K562 (cell line): ENCODE data around the gene SLC25A42. TPM values are rescaled to one million over a fixed set of nuclear protein-coding genes. Genes with fewer than 3 reads are reported as not detected.

ENCODE experiments used
- ATAC-seq: fragments of 200-7000 bp; cut with Tn5 transposase; 3 replicates; pipeline ENCODE4 v1.9.1; 2020; ENCODE audit warnings: moderate library complexity
- BruUV-seq: library from RNA; stranded (reverse); fragments of 400-500 nt; replicated peaks from 2 replicates; lab custom pipeline; 2021; lab: Mats Ljungman, UMichigan
- CTCF ChIA-PET: fragments of 300-600 bp; formaldehyde crosslinking; extraction: SDS; loops from one replicate; lab custom pipeline; 2021; ENCODE audit warnings: low intra/inter-chr PET ratio; lab: Yijun Ruan, JAX
- POLR2A ChIA-PET: fragments of 300-600, 350-650 bp; sonication (Branson Sonifier 250); formaldehyde crosslinking; extraction: SDS; loops from one replicate; lab custom pipeline; 2021; ENCODE audit warnings: antibody characterized with exemption, inconsistent platforms; lab: Yijun Ruan, JAX
- DNase-seq, 4 experiments: peaks; one replicate each; pipeline versions ENCODE4 v3.0.0 to v3.0.0-alpha.2; 2011 to 2018; ENCODE audit warnings: low spot score in 3 of 4, mixed read lengths in 3 of 4; ENCODE audit errors: extremely low read depth in 1 of 4
- FAIRE-seq: peaks from 2 replicates; lab custom pipeline; 2011; peaks lifted over from hg19 to GRCh38; lab: Jason Lieb, UNC
- H2AFZ ChIP-seq: 2 replicates; pipeline ENCODE4 v1.6.0; 2011; ENCODE audit warnings: low read depth, low read length, control low read depth, inconsistent platforms
- H3K27ac ChIP-seq: fragments of 200-600 bp; 3 replicates; pipeline ENCODE4 v1.8.0; 2011; ENCODE audit warnings: low read depth, mild to moderate bottlenecking, control low read depth, inconsistent platforms, low read length, moderate library complexity, mixed read lengths; ENCODE audit errors: extremely low read depth
- H3K27me3 ChIP-seq, 2 experiments: fragments of 300-600 bp in 1 of 2; 2 replicates in 1 of 2; 3 replicates in 1 of 2; pipeline versions ENCODE4 v1.6.0 to v1.8.0; 2011; ENCODE audit warnings: inconsistent platforms in 2 of 2, low read length in 2 of 2, mild to moderate bottlenecking in 1 of 2, mixed read lengths in 1 of 2, moderate library complexity in 1 of 2; ENCODE audit not compliant: control insufficient read depth in 2 of 2, insufficient read depth in 2 of 2
- H3K36me3 ChIP-seq: fragments of 300-600 bp; 3 replicates; pipeline ENCODE4 v1.8.0; 2011; ENCODE audit warnings: mild to moderate bottlenecking, low read length, inconsistent platforms; ENCODE audit not compliant: control insufficient read depth, insufficient read depth
- H3K4me1 ChIP-seq, 2 experiments: fragments of 200-600 bp in 1 of 2; replicated peaks in 1 of 2; 2 replicates in 1 of 2; 3 replicates in 1 of 2; pipeline versions ENCODE4 v1.5.1 to v1.8.0; 2011; ENCODE audit warnings: inconsistent platforms in 2 of 2, low read length in 2 of 2, mild to moderate bottlenecking in 1 of 2, mixed read lengths in 1 of 2, moderate library complexity in 1 of 2; ENCODE audit not compliant: control insufficient read depth in 2 of 2, insufficient read depth in 2 of 2
- H3K4me2 ChIP-seq: 2 replicates; pipeline ENCODE4 v1.6.1; 2011; ENCODE audit warnings: low read length, control low read depth, inconsistent platforms, mixed read lengths; ENCODE audit not compliant: insufficient read depth
- H3K4me3 ChIP-seq: fragments of 200-600 bp; sonication (generic), shearing (Covaris generic); 2 replicates; pipeline ENCODE4 v1.5.1; 2016; ENCODE audit warnings: control low read depth, inconsistent platforms
- H3K79me2 ChIP-seq: fragments of 200-600 bp; 3 replicates; pipeline ENCODE4 v1.8.0; 2011; ENCODE audit warnings: low read length, inconsistent platforms; ENCODE audit not compliant: control insufficient read depth, insufficient read depth
- H3K9ac ChIP-seq, 2 experiments: 2 replicates each; pipeline versions ENCODE4 v1.6.0 to v1.6.1; 2011; ENCODE audit warnings: low read depth in 2 of 2, low read length in 2 of 2, control low read depth in 1 of 2, inconsistent platforms in 1 of 2, mild to moderate bottlenecking in 1 of 2, mixed read lengths in 1 of 2; ENCODE audit not compliant: insufficient read depth in 1 of 2
- H3K9me1 ChIP-seq: one replicate; pipeline ENCODE4 v1.6.0; 2011; ENCODE audit warnings: inconsistent platforms, mild to moderate bottlenecking, low read length, moderate library complexity; ENCODE audit not compliant: control insufficient read depth, insufficient read depth
- H3K9me3 ChIP-seq: replicated peaks from 2 replicates; pipeline ENCODE4 v1.5.1; 2011; ENCODE audit warnings: low read depth, low read length, inconsistent platforms; ENCODE audit not compliant: control insufficient read depth, insufficient read depth
- H4K20me1 ChIP-seq: replicated peaks from 2 replicates; pipeline ENCODE4 v1.6.1; 2011; ENCODE audit warnings: low read length, inconsistent platforms, mixed read lengths; ENCODE audit not compliant: control insufficient read depth, insufficient read depth
- CC2D1A ChIP-seq: fragments of 450-650 bp; IDR thresholded peaks from 2 replicates; pipeline ENCODE4 v1.6.1; 2017; ENCODE audit warnings: mild to moderate bottlenecking
- FOXM1 ChIP-seq, 2 experiments: fragments of 450-650 bp in 1 of 2; sonication (generic) in 1 of 2; formaldehyde crosslinking in 1 of 2; IDR thresholded peaks; 2 replicates each; pipeline versions ENCODE4 v1.6.1 to v1.9.0; 2017 to 2022; ENCODE audit warnings: low read depth in 2 of 2, mild to moderate bottlenecking in 2 of 2, missing genetic modification reagents in 1 of 2, moderate library complexity in 1 of 2
- HMG20A ChIP-seq: fragments of 450-650 bp; formaldehyde crosslinking; conservative IDR thresholded peaks from 2 replicates; pipeline ENCODE4 v1.4.0; 2020; ENCODE audit warnings: mild to moderate bottlenecking, mixed read lengths
- HNRNPLL ChIP-seq: fragments of 200-400 bp; formaldehyde crosslinking; IDR thresholded peaks from 2 replicates; pipeline ENCODE4 v1.6.1; 2017; ENCODE audit warnings: low read length, low read depth, mild to moderate bottlenecking; ENCODE audit not compliant: poor library complexity, severe bottlenecking
- KLF16 ChIP-seq: IDR thresholded peaks from 2 replicates; pipeline ENCODE4 v1.6.1; 2016; ENCODE audit warnings: antibody characterized with exemption
- NFE2 ChIP-seq: IDR thresholded peaks from 2 replicates; pipeline ENCODE4 v1.6.1; 2014; ENCODE audit warnings: antibody characterized with exemption, low read depth
- ZC3H11A ChIP-seq: IDR thresholded peaks from 2 replicates; pipeline ENCODE4 v1.6.1; 2012; ENCODE audit warnings: low read depth, low read length, improper control_type of control experiment
- WGBS: fragments of 100-300 bp; shearing (Covaris generic); methylation state at CpG from one replicate; pipeline ENCODE4 v1.1.6; 2016; ENCODE audit warnings: low coverage, mixed read lengths; ENCODE audit not compliant: insufficient coverage; ENCODE audit errors: missing lambda C conversion rate; 5-methylcytosine and 5-hydroxymethylcytosine counted together
- in situ Hi-C: fragments of 300-500 bp; cut with MboI; formaldehyde crosslinking; loops from 4 replicates; pipeline ENCODE4 v1.15.0; 2018; ENCODE audit warnings: inconsistent platforms, mixed read lengths
- intact Hi-C: fragments of 100-400 bp; cut with micrococcal nuclease; formaldehyde crosslinking; loops from 2 replicates; pipeline ENCODE4 v1.14.2; 2022
- polyA plus RNA-seq, 8 experiments: library from polyadenylated mRNA; depleted of rRNA in 4 of 8; stranded (reverse) in 5 of 8; unstranded in 3 of 8; fragments of >200 nt; fragmentation: Nextera tagmentation in 2 of 8; fragmentation: Illumina TruSeq in 1 of 8; extraction: Ambion mirVana in 2 of 8; extraction: Trizol in 1 of 8; gene quantifications; 2 replicates each; pipeline versions ENCODE4 v1.2.1 to v1.2.3, GENCODE V29; 2011 to 2014; ENCODE audit warnings: inconsistent platforms in 1 of 8, missing spikeins in 1 of 8
- total RNA-seq, 7 experiments: library from RNA; depleted of rRNA in 6 of 7; stranded (reverse); fragments of >200 nt in 6 of 7; fragmentation: Illumina TruSeq in 2 of 7; extraction: Trizol in 2 of 7; gene quantifications; 2 replicates each; pipeline versions ENCODE4 v1.2.1 to v1.2.3, GENCODE V29; 2011 to 2021; ENCODE audit warnings: low replicate concordance in 1 of 7
- TF ChIP-seq, protein P1 (sequence below), 3 experiments: IDR thresholded peaks in 2 of 3; conservative IDR thresholded peaks in 1 of 3; 2 replicates each; pipeline ENCODE4 v1.5.1; 2011 to 2012; ENCODE audit warnings: low read length in 3 of 3, mild to moderate bottlenecking in 3 of 3, control low read depth in 2 of 3, improper control_type of control experiment in 1 of 3, inconsistent platforms in 1 of 3, low read depth in 1 of 3, mixed read lengths in 1 of 3, moderate library complexity in 1 of 3; ENCODE audit not compliant: insufficient read depth in 2 of 3
- TF ChIP-seq, protein P2 (sequence below), 2 experiments: fragments of 450-650 bp; formaldehyde crosslinking in 1 of 2; IDR thresholded peaks; 2 replicates each; pipeline versions ENCODE4 v1.4.0 to v1.6.1; 2014 to 2020; ENCODE audit warnings: mild to moderate bottlenecking in 2 of 2, borderline replicate concordance in 1 of 2, low read depth in 1 of 2

SLC25A42 gene
- total and polyA plus RNA-seq, 9 of the 15 experiments (the other 6 are each of a cell fraction or from before 2014, with no cell fraction given), result 0.59 to 32.2 (median 14.1) TPM

DNA sequence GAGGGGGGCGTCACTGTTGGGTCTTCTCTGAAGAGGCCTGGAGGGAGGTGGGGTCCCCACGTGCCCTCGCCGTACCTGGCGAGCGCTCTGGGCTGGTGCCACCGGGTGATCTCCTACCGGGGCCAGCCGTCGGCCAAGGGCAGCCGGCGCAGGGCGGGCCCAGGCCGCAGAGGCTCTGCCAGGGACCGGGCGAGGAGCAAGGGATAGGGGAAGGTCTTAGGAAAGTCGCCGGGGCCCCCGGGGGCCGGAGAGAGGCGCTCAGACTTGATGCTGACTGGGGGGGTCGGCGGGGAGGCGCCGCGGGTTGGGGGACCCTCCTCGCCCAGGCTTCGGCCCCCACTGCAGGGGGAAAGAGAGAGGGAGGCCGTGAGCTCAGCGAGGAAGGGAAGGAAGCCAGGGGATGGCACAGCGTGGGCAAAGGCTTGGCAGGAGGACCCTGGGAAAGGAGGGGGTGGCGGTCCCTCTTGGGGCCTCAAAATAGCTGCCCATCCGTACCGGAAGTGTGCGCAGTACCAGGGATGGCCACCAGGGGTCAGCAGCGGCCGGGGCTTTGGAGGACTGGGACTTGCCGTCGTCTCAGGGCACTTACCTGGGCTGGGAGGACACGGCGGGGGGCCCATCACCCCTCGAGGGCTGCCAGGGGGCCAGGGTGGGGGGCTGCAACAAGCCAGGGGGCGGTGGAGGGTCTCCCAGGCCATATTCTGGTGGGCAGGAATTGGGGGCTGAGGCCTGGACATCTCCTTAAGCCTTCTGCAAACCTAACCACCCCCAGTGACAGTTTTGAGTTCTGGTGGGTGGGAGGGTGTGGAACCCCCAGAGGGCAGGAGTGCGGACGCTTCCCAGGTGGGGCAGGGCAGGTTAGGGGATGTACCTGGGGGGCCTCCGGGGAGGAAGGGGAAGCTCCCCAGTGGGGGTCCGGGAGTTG, 82.2 kb downstream of the SLC25A42 start:
- intact Hi-C loops, result loop anchor here (1.0 kb wide), 3 partner anchors 29 to 196 kb away; no protein-coding TSS in a partner anchor
- WGBS, result 31% methylated on average over 30 of the region's 47 CpGs
- H3K27me3 ChIP-seq, result no peaks in the 10 kb centered on the region; a peak in 1 of 5 replicates
- ChIA-PET POLR2A (interaction anchor here (1.0 kb wide), 1 partner anchor 22 kb away, joined by 3 read pairs; no protein-coding TSS in a partner anchor), CTCF (interaction anchor here (1.2 to 3.5 kb wide), 5 partner anchors 27 to 344 kb away, joined by 8 to 20 read pairs (median 12); no protein-coding TSS in a partner anchor)
- 0 out of 2 replicates have a peak overlapping the region, but pooled peaks have one; percentile 6 for H3K4me2 ChIP-seq
- H4K20me1 ChIP-seq, result no peaks in the 10 kb centered on the region
- ATAC-seq (peak; percentile 95), DNase-seq (peak; percentile 82 to 88 (median 86)), FAIRE-seq (peak; percentile 75)
- no peaks in the 10 kb centered on the region for H3K9me1 ChIP-seq
- H3K4me1 ChIP-seq, result peaks cover 0 to 19% of the 10 kb centered on the region in 2 experiments; a peak in 2 of 5 replicates
- BruUV-seq, result no TSS peak
- 0 out of 3 replicates have a peak overlapping the region, but pooled peaks have one; percentile 28 for H3K27ac ChIP-seq
- no peaks in the 10 kb centered on the region for H3K79me2 ChIP-seq
- peak overlapping the region in 1 of 2 experiments; percentile 61; a peak in 3 of 4 replicates for H3K9ac ChIP-seq
- no peak overlapping the region for H3K4me3 ChIP-seq
- no peaks in the 10 kb centered on the region for H3K36me3 ChIP-seq
- H3K9me3 ChIP-seq, result no peaks in the 10 kb centered on the region
- in situ Hi-C loops, result no loop called here
- H2AFZ ChIP-seq, result peak overlapping the region; percentile 94
- peak; percentile 52; the same call in 1 of the 2 replicates for TF ChIP-seq CC2D1A
- TF ChIP-seq FOXM1 (IDR thresholded peaks at IDR 0.05; ENCODE audit: low read depth), result no peak
- no peak for TF ChIP-seq FOXM1 (CRISPR knock-in tag; IDR thresholded peaks at IDR 0.05; ENCODE audit: low read depth)
- TF ChIP-seq HMG20A (CRISPR knock-in tag), result no peak
- no peak for TF ChIP-seq ZC3H11A
- TF ChIP-seq NFE2, result no peak
- TF ChIP-seq, protein P1, sequence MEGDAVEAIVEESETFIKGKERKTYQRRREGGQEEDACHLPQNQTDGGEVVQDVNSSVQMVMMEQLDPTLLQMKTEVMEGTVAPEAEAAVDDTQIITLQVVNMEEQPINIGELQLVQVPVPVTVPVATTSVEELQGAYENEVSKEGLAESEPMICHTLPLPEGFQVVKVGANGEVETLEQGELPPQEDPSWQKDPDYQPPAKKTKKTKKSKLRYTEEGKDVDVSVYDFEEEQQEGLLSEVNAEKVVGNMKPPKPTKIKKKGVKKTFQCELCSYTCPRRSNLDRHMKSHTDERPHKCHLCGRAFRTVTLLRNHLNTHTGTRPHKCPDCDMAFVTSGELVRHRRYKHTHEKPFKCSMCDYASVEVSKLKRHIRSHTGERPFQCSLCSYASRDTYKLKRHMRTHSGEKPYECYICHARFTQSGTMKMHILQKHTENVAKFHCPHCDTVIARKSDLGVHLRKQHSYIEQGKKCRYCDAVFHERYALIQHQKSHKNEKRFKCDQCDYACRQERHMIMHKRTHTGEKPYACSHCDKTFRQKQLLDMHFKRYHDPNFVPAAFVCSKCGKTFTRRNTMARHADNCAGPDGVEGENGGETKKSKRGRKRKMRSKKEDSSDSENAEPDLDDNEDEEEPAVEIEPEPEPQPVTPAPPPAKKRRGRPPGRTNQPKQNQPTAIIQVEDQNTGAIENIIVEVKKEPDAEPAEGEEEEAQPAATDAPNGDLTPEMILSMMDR (IDR thresholded peaks at IDR 0.05 in 2 of 3, conservative IDR thresholded peaks at IDR 0.05 in 1 of 3; ENCODE audit: insufficient read depth in 2 of 3, low read depth in 1 of 3, low read length in 3 of 3), result peak; percentile 85 to 97 (median 95)
- TF ChIP-seq, protein P2, sequence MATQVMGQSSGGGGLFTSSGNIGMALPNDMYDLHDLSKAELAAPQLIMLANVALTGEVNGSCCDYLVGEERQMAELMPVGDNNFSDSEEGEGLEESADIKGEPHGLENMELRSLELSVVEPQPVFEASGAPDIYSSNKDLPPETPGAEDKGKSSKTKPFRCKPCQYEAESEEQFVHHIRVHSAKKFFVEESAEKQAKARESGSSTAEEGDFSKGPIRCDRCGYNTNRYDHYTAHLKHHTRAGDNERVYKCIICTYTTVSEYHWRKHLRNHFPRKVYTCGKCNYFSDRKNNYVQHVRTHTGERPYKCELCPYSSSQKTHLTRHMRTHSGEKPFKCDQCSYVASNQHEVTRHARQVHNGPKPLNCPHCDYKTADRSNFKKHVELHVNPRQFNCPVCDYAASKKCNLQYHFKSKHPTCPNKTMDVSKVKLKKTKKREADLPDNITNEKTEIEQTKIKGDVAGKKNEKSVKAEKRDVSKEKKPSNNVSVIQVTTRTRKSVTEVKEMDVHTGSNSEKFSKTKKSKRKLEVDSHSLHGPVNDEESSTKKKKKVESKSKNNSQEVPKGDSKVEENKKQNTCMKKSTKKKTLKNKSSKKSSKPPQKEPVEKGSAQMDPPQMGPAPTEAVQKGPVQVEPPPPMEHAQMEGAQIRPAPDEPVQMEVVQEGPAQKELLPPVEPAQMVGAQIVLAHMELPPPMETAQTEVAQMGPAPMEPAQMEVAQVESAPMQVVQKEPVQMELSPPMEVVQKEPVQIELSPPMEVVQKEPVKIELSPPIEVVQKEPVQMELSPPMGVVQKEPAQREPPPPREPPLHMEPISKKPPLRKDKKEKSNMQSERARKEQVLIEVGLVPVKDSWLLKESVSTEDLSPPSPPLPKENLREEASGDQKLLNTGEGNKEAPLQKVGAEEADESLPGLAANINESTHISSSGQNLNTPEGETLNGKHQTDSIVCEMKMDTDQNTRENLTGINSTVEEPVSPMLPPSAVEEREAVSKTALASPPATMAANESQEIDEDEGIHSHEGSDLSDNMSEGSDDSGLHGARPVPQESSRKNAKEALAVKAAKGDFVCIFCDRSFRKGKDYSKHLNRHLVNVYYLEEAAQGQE (IDR thresholded peaks at IDR 0.05; ENCODE audit: borderline replicate concordance), result peak; percentile 82
- TF ChIP-seq, protein P2 (CRISPR knock-in tag; IDR thresholded peaks at IDR 0.05; ENCODE audit: low read depth), result no peak
- TF ChIP-seq KLF16, result peak; percentile 66
- no peak for TF ChIP-seq HNRNPLL
